ENCODE results near the gene F8A3.
"Not testable (repeated sequence)": the region's sequence is repeated elsewhere in the genome, so short reads cannot be mapped to it uniquely, and the experiment has no call there.

DNA sequence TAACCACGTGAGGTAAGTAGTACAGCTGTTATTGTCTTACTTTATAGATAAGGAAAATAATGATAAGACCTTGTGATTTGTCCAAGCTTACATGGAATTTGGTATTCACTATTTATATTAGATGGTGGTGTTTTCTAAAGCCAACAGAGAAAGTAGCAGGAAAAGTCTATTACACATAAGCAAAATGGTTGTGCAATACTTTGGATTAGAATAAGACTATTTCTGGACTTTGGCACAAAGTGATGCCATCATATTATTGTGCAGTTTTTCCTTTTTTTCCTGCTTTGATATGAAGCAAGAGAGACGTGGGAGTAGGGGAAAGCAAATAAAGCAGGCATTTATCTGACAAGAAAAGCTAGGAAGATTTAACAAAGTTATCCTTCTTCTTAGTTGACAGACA is 36.7 kb upstream of the F8A3 start:
- TF ChIP-seq, protein P1, sequence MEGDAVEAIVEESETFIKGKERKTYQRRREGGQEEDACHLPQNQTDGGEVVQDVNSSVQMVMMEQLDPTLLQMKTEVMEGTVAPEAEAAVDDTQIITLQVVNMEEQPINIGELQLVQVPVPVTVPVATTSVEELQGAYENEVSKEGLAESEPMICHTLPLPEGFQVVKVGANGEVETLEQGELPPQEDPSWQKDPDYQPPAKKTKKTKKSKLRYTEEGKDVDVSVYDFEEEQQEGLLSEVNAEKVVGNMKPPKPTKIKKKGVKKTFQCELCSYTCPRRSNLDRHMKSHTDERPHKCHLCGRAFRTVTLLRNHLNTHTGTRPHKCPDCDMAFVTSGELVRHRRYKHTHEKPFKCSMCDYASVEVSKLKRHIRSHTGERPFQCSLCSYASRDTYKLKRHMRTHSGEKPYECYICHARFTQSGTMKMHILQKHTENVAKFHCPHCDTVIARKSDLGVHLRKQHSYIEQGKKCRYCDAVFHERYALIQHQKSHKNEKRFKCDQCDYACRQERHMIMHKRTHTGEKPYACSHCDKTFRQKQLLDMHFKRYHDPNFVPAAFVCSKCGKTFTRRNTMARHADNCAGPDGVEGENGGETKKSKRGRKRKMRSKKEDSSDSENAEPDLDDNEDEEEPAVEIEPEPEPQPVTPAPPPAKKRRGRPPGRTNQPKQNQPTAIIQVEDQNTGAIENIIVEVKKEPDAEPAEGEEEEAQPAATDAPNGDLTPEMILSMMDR (IDR thresholded peaks at IDR 0.05): not testable (repeated sequence)
- not testable (repeated sequence) for TF ChIP-seq POLR2A (IDR thresholded peaks at IDR 0.05)
